ENCODE results near the gene CDC42BPG.

The CDC42BPG gene

GRCh38 chr11:64879244-64879900, 34.9 kb upstream of the CDC42BPG start:
- no peak for DNase-seq

DNA sequence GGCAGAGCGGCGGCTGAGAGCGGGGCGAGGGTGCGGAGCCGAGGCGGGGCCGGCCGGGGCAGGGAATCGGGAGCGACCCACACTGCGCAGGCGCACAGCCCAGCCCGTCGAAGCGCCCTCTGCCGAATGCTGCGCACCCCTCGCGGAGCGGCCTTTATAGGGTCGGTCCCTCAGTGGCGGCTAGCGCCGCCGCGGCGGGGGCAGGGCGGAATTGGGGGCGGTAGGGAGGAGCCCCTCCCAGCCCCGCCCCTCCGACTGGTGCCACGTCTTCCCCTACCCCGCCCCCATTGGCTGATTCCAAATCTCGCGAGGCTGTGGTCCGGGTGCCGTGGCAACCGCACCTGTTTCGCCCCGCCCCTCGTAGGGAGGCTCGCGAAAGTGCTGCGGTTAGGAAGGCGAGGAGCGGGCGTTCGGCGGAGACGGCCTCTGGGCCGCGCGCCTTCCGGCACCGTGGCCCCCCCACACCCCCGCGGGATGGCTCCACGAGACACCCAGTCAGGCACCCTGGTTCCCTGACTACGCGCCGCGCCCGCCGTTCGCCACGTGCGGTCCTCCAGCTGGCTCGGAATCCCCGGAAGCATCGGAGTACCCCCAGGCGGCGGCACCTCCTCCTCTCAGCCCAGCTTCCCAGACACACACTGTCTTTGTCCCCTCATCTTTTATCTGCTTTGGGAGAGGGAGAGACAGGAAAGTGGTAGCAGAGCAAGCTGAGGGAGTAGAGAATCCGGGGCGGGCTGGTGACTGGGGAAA, 34.2 kb upstream of the CDC42BPG start, which contains the start of gene EHD1:
TSS of gene EHD1 (minus strand) at position 128 of the 750 bp plus-strand sequence. CDS start 157 bp downstream, outside the sequence.
- DNase-seq: peak; percentile 99 to 100 (median 99)

DNA sequence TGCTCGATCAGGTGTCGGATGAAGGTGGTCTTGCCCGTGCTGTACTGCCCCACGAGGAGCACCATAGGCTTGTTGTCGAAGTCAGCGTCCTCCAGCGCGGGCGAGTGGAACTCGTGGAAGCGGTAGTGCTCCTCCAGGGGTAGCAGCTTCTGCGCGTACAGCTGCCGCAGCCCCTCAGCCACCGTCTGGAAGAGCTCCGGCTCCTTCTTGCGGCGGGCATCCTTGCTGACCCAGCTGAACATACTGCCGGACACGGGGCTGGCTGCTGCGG, 33.7 kb upstream of the CDC42BPG start:
- no peak for DNase-seq

DNA sequence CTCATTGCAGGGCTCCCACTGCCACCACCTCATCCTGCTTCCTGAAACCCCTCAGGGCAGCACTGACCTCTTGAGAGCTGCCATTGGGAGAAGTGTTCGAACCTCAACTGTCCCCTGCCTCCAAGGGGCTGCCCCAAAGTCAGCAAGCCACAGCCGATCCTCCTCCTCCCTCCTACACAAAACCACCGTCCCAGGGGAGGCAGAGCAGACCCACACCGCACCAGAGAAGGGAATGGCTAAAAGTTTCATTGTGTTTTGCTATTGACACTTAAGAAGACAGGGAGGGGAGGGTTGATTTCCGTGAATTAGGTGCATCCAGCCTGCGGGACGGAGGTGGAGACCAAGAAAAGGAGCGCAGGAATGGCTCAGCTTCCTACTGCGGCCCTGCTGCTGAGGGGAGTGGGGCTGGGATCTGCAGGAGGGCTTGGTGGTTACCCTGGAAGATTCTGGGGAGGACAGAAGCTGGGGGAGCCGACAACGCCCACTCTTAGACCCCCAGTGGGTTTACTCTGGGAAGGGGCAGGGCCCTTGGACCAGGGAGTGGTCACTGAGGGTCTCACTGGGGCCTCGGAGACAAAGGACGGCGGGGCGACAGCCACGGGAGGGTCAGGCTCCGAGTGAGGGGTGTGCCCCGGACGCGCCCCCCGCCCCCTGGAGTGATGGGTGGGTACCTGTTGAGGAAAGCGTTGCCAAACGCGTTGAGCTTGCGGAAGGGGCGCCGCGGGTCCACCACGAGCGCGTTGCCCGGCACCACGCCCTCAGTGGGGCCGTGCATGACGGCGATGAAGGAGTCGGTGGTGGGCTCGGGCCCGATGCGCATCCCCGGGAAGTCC, 33.2 kb upstream of the CDC42BPG start:
- DNase-seq: no peak

DNA sequence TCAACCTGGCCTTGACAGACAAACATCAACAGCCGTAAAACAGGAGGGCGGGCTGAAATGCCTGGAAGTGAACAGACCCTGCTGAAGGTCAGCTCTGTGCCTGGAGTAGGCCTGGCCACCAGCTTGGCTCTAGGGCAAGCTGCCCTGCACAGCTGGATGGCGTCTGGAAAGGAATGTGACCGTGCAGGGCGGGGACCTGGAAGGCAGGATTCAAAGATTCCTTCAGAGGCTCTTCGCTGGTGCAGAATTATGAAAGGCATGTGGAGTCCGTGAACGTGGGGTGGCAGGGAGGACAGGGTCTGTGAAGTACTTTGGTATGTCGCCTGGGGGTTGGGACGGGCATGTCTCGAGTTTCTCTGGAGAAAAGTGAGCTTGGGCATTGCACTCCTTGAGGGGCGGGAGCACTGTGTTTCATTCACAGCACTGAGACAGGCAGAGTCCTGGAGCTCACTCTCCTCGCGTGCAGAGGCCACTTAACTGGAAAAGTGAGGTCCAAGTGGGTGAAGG, 32.4 kb upstream of the CDC42BPG start:
- DNase-seq: no peak

DNA sequence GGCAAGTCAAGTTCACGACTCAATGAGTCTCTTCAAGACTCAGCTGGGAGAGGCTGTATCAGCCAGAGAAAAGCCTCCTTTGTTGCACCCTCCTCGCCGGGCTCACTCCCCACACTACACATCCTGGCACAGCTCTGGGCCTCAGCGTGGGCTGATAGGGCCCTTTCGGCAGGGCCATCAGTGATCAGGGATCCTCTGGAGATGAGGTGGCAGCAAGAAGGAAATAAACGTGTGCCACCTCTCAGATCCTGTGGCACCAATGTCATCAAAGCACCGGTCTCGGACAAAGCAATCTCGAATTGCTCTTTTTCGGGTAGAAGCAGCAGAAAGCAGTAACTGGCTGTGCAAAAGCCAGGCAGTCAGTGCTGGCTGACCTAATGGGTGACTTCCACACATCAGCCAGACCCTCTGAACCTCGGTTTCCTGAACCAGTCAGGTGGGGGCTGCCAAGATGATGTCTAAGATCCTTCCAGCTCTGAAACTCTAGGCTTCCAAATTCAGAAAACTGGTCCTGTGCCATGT, 31.8 kb upstream of the CDC42BPG start:
- DNase-seq: peak in 1 of 5 experiments; percentile 54

GRCh38 chr11:64875369-64876228, 31.1 kb upstream of the CDC42BPG start:
- DNase-seq: no peak

GRCh38 chr11:64874308-64875240, 30.1 kb upstream of the CDC42BPG start:
- DNase-seq: peak in 3 of 5 experiments; percentile 33 to 85 (median 81)

DNA sequence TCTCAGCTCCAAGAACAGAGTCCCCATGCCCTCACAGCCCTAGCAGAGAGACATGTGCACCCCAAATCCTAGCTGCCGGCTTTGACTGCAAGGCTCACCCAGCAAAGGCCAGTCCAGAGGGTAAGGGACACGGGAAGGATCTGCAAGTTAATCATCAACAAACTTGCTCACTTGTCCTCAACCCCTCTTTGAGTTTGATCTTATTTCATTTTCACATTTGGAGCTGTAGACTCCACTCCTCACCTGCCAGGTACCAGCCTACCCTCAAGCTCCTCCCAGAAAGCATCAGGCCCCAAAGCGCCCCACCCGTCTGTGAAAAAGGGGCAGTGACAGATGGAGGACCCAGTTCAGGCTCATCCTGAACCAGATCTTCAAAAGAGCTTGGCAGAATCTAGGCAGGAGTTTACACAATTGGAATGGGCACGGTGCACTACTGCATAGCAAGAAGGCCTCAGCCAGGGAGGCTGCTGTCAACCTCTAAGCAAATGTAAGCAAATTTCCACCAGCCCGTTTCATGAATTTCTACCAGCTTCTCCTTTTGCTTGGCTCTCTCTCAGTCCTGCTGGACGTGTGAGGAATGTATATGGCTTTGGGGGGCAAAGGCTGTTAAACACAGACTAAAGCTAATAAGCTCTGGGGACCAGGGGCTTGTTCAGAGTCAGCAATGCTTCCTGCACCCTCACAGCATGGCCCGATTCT, 28.5 kb upstream of the CDC42BPG start:
- DNase-seq: no peak

- DNase-seq: peak in 1 of 5 experiments; percentile 65
These were observed 27.0 kb upstream of the CDC42BPG start for GRCh38 chr11:64871492-64871891.

- no peak for DNase-seq
These were observed 26.5 kb upstream of the CDC42BPG start for GRCh38 chr11:64870893-64871466.

GRCh38 chr11:64870176-64870892, 25.9 kb upstream of the CDC42BPG start:
- DNase-seq: no peak

DNA sequence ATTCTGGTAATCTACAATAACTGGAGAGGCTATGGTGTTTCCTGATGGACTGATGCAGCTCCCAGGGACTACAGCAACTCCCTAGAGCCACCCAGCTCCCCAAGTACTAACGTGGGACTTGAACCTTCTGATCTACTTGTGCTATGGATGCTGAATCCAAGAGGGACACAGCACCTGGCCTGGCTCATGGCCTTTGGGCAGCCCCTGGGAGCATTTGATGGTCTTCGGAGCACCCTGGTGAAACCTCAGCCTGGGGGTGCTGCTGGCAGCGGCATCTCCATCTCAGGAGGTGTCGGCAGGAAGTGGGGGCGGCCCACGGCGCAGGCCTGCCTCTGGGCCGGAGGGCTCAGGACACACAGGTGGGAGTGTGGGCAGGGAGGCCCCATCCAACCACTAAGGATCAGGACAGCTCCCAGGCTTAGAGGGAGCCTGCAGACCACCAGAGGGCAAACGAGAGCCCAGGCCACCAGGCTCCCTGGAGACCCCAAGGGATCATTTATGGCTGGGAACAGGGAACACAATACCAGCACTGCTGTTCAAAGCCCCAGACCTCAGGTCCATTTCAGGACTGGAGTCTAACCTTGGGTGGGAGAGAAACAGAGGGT, 25.2 kb upstream of the CDC42BPG start:
- peak in 1 of 5 experiments; percentile 58 for DNase-seq

GRCh38 chr11:64868904-64869570, 24.6 kb upstream of the CDC42BPG start:
- peak in 2 of 5 experiments; percentile 28 to 42 for DNase-seq

- DNase-seq: no peak
These were observed 23.5 kb upstream of the CDC42BPG start for GRCh38 chr11:64867748-64868462.

- no peak for DNase-seq
These were observed 21.7 kb upstream of the CDC42BPG start for GRCh38 chr11:64866173-64866491.

Data from T-helper 2 cell (primary cell).